ENCODE results near the gene CACNA2D2.

The CACNA2D2 gene

DNA sequence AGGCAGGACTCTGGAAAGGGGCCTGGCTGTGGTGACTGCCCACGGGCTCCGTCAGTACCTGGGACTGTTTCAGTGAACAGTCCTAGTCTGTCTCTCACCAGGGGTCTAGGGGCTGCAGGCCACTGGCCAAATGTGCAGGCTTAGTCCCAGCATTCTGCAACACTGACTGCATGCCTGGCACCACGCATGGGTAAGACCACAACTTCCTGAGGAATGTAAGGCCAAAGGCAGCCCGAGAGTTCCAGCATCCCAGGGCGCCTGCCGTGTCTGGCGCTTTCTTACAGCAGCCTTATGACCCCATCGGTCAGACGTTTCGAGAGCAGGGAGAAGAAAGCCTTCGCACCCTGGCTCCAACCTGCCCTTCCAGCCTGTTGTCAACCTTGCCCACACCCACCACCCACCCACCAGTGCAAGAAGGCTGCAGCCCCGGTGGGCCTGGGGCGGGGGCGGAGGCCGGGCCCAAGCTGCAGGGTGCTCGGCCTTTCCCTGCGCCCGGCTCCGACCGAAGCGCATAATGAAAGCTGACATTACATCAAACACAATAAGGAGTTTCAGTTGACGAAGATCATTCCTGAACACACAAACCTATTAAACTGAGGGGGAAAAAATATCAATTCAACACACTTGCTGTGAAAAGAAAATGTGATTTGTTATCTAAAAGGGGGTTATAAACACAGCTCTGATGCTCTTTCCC, 114.6 kb downstream of the CACNA2D2 start:
- FAIRE-seq, result no peak

DNA sequence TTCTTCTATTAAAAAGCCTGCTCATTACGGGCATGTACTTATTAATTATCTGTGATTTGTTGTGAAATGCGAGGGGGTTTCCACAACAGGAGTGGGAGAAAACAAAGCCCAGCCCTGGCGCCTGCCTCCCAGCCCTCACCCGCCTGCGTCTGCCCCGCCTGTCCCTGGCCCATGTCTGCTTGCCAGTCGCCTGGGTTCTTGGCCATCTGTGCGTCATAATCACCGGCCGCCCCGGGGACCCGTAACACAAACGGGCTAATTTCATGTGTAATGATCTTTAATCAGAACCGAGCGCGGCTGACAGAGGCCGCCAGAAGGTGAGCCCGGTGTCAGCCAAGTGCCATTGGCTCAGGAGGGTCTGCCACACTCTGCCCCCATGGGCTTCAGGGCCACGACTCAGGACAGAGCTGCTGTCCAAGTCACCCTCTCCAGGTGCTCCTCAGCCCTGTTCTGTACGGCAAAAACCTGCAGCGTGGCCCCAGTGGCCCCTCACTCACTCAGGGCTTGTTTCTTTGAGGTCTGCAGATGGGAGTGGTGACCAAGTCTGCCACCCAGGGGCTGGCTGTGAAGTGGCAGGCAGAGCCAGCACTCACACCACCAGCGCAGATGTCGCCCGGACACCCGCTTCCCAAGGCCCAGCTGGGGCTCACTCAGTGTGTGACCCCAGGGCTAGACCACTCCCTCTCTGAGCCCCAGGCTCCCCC, 115.3 kb downstream of the CACNA2D2 start:
- FAIRE-seq, result no peak

DNA sequence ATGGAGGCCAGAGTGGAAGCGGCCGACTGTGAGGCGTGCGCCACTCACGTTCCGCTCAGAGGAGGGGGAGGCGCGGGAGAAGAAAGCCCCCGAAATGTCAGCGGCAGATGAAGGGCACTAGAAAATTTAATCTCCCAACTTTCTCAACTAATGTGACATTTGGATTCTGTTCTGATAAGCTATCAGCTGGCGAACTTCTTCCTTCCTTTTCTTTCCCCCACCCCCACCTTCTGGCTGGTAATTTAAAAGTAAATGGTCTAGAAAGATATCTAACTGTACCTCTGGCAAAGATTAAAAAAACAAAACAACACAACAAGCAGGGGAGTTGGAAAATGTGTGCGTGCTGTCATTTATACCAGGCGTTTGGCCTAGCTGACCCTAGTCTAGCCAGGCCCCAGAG, 117.7 kb downstream of the CACNA2D2 start:
- no peak for FAIRE-seq

- FAIRE-seq, result no peak
Measured at GRCh38 chr3:50383750-50384149, 119.7 kb downstream of the CACNA2D2 start.

GRCh38 chr3:50382722-50383121, 120.7 kb downstream of the CACNA2D2 start:
- FAIRE-seq, result no peak

GRCh38 chr3:50381383-50381782, 122.1 kb downstream of the CACNA2D2 start:
- no peak for FAIRE-seq

DNA sequence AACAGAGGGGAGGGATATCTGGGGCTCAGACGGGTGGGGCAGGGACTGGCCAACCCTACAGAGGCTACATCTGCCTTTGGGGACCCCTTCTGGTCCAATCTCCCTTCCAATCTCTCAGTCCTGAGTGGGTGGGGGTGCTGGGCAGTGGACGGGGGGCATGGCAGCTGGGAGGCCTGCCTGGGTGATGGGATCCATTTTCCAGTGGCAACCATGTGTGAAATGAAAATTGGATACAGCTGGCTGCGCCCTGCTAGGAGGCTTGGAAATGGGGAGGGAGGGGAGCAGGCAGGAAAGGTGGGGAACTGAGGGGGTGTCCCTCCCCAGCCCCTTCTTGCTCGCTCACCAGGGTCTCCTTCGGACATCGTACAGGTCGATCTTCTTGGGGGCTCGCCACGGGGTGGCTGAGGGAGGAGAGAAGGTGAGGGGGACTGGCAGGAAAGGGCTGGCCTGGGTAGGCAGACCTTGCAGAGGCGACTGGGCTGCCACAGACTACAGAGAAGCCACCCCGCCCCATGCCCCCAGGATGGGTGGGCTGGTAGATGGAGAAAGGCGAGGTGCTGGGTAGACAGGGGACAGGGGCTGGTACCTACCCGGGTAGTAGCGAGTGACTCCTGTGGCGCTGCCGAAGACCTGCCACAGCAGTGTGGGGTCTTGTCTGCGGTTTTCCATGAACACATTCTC, 122.9 kb downstream of the CACNA2D2 start:
- no peak for FAIRE-seq

DNA sequence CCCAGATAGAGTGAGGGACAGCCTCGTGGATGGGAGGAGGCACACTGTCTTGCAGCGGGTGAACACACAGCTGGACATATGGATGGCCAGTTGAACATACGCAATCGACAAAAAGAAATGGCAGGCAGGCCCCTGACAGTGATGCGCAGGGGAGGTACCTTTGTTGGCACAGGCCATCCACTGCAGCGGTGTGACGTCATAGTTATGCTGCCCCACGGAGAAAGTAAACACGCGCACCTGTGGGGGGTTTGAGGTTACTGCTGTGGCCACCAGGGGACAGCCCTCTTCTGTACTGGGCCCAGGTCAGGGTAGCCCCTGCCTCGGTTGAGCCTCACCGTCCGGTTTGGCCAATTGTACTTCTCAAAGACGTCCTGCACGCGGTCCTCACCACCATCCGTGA, 124.7 kb downstream of the CACNA2D2 start:
- FAIRE-seq, result no peak

GRCh38 chr3:50378024-50378423, 125.4 kb downstream of the CACNA2D2 start:
- no peak for FAIRE-seq

GRCh38 chr3:50375258-50375931, 128.0 kb downstream of the CACNA2D2 start:
- no peak for FAIRE-seq

DNA sequence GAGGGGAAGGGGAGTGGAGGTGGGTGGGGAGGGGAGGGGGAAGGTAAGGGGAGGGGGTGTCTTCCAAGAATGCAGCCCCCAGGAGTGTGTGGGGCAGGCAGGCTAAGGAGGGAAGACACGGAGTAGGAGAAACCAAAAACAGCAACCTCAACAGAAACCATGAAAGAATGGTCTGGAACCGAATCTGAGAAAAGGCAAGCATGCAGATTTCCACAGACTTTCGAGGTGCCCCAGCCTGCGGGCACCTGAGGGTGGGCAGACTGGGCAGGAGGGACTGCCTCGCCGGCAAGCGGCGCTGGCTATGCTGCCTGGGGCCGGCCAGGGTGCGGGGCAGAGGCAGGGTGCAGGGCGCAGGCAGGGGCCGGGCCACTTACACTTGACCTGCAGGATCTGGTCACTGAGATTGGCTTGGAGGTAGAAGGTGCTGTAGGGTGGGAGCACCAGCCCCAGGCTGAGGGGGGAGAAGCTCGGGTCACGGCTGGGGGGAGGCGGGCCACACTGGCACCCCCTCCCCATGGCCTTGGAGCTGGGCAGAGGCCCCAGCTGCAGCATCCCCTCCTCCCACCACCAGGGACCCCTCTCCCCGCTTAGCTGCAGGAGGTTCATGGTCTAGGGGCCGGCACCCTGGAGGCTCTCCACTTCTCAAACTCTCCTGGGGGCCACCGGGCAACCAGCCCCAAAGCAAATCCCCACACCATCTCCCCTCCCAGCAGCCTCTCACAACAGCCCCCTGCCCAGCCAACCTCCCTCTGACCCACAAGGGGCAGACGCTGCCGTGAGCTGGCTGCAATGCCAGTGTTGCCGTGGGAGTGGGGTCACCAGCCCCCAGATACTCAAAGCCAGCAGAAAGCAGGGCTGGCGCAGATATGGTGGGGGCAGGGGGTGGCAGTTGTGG, 128.8 kb downstream of the CACNA2D2 start:
- FAIRE-seq, result no peak

DNA sequence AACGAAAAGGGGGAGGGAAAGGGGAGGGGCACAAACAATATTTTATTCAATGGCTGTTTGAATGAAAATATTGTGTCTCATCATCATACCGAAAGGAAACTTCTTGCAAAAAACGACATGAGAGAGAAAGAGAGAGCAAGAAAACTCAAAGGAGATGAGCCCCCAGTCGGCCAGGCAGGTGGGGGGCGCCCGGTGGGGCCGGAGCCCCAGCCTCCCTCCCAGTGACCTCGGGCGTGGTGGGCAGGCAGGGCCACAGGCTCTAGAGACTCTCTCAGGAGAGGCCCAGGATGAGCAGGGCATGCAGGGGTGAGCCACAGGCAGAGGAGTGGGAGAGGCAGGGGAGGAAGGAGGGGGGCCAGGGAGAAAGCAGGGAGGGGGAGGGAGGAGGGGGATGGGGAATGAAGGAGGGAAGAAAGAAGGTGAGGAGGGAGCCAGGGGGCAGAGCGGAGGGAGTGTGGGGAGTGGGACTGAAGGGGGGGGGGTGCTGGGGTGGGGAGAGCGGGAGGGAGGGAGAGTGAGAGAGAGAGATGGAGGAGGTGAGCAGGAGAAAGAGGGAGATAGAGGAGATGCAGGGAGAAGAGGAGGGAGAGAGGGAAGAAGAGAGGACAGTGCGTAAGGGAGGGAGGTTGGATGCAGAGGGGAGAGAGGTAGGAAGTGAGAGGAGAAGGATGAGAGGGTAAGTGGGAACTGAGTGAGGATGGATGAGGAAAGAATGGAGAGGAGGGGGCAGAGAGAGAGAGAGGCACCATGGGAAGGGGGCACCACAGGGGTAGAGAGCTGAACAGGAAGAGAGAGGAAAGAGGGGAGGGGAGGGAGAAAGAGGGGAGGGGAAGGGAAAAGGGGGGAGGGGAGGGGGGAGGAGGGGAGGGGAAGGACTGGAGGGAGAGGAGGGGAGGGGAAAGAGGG, 130.0 kb downstream of the CACNA2D2 start:
- no peak for FAIRE-seq

- no peak for FAIRE-seq
Measured at GRCh38 chr3:50372349-50372748, 131.1 kb downstream of the CACNA2D2 start.

- FAIRE-seq, result no peak
Measured at GRCh38 chr3:50371133-50371685, 132.2 kb downstream of the CACNA2D2 start.

DNA sequence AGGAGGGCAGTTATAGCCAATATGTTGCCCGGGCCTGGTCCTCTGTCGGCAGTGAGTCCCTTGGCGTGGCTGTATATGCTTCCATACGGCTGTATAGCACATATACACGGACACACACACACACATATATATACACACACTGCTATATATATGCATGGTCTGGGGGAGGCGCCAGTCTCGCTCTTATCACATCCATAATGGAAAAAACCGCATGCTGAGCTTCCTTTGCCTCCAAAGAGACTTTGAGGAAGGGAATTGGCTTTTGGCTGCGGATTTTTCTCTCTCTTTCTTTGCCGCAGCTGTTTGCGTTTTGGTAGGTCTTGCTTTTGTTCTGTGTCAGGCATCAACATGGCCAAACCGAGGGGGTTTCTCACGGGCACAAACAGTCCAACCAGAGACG, 132.8 kb downstream of the CACNA2D2 start:
- FAIRE-seq, result no peak

DNA sequence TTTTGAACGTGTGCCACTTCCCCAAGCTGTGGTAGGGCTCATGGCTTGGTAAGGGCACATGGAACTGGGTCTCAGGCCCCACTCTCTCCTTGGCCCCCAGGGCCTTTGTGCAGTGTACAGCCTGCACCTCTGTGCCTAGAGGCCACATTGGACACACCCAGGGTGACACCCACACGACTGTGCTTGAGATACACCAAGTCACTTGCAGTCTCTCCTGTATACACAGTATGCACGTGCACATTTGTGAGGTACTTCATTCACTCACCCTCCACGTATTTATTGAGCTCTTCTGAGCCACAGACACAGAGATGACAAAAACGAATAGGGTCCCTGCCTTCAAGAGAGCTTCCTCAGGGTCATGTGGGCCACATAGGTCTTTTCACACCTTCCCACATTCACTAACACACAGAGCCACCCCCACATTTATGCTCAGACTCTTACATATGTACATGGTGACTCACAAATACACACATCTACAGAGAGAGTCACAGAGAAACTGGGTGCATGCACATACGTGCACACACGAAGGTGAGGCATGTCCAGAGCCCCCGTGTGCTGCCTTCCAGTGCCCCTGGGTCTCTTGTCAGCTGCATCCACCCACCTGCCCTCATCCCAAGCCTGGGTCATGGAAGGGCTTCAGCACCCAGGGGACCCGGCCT, 134.3 kb downstream of the CACNA2D2 start:
- FAIRE-seq, result no peak

GRCh38 chr3:50365842-50366220, 137.6 kb downstream of the CACNA2D2 start:
- no peak for FAIRE-seq

DNA sequence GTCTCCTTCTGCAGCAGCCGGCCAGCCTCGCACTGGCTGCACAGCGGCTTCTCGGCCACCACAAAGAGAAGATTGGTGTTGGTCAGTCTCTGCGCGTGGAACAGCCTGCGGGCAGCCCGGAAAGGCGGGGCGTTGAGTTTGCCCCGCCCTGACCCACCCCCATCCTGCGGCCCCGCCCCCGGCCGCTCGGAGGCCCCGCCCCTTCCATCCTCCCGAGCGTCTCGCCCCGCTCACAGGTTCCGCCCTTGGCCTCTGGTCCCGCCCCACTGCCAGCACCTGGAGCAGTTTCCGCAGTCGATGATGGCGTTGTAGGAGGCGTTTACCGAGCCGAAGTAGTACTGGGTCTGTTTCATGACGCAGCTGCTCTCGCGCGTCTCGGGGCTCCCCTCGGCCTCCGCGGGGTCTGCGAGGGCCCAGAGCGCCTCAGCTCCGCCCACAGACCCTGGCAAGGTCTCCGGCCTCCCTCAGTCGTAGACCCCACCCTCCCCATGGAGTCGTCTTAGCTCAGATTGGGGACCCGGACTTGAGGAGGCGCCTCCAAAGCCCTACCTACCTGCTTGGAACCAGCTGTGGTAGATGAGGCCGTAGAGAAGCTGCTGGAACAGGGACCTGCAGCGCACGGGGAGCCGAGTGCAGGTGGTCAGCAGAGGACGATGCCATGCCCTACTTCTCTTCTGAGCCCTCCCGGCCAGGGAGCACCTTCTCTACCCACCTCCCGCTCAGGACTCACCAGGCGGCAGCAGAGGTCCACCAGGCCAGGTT, 138.2 kb downstream of the CACNA2D2 start:
- no peak for FAIRE-seq

DNA sequence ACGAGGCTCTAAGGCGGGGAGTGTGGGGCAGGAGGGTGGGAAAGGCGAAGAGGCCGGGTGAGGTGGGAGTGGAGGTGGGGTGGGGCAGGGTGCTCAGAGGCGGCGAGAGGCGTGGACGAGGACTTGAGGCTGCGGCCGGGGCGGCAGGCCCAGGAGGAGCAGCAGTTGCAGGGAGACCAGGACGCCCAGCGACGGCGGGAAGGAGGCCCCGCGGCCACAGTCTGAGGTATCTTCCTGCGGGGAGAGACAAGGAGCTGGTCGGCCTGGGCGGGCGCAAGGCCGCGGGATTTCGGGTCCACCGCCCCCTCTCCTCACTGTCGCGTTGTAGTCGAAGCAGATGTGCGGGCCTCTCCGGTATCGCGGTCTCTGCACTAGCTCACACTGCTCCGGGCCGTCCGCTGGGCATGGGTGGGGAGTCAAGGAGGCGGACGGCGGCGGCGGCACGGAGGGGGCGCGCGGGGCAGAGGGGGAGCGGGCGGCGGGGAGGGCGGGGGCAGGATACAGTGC, 138.8 kb downstream of the CACNA2D2 start:
- no peak for FAIRE-seq
